ENCODE data around the gene MFN1. TPM values are rescaled to one million over a fixed set of nuclear protein-coding genes. Genes with fewer than 3 reads are reported as not detected.
A peak's percentile ranks its signal among the peaks of the same experiment; 100 is the strongest.

The MFN1 gene
- total RNA-seq, 1 donor from 2014 or later: 25.1 TPM

DNA sequence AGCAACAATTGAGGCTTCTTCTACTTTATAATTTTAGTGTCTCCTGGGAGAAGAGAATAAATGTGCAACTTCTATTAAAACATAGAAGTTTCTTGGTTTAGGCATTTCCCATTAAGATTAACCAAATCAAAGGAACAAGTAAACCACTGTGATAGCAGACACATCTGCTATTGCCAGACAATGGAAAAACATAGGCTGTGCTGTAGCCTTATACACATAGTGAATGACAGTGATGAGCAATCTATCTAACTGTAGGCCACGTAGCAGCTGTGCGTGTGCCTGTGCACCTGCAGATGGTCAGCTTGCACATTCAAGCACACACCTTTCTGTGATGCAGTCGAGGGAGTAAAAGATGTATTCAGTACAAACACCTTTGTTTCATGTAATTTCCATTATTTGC lies 71.1 kb downstream of the MFN1 start:
- H3K9me3 ChIP-seq: no peaks in the 10 kb centered on the region
- H3K4me1 ChIP-seq: peaks cover 0 to 6% of the 10 kb centered on the region in 2 donors
- DNase-seq (ENCODE audit: low spot score in 2 of 2): no peak
- H3K27ac ChIP-seq: no peak overlapping the region
- no peak overlapping the region for H3K4me3 ChIP-seq
- intact Hi-C loops (cut with DNase I): no loop called here
- peaks cover 3 to 29% of the 10 kb centered on the region in 2 donors for H3K36me3 ChIP-seq
- H3K27me3 ChIP-seq: no peaks in the 10 kb centered on the region
- TF ChIP-seq, protein P1, sequence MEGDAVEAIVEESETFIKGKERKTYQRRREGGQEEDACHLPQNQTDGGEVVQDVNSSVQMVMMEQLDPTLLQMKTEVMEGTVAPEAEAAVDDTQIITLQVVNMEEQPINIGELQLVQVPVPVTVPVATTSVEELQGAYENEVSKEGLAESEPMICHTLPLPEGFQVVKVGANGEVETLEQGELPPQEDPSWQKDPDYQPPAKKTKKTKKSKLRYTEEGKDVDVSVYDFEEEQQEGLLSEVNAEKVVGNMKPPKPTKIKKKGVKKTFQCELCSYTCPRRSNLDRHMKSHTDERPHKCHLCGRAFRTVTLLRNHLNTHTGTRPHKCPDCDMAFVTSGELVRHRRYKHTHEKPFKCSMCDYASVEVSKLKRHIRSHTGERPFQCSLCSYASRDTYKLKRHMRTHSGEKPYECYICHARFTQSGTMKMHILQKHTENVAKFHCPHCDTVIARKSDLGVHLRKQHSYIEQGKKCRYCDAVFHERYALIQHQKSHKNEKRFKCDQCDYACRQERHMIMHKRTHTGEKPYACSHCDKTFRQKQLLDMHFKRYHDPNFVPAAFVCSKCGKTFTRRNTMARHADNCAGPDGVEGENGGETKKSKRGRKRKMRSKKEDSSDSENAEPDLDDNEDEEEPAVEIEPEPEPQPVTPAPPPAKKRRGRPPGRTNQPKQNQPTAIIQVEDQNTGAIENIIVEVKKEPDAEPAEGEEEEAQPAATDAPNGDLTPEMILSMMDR (IDR thresholded peaks at IDR 0.05): no peak

DNA sequence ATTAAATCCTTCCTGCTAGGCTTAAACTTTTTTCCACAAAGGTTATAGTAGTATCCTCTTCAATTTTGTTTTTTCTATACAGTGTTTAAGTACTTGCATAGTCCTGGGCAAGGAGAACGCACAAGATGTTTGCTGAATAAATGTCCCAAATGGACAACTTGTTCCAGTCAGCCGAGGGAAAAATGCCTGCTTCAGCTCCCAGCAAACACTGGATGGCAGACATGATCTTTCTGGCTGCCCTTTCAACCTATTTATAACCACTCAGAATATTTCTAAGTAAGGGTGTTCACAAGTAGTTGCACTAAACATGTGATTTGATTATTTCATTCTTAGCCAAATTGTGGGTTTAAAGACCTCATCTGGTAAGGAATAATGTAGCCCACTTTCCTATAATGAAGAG lies 74.0 kb downstream of the MFN1 start:
- Histone ChIP-seq H3K9me3 (no peaks in the 10 kb centered on the region), H3K4me1 (peaks cover 0 to 3% of the 10 kb centered on the region in 2 donors), H3K4me3 (no peak overlapping the region), H3K27ac (peak overlapping the region in 1 of 2 donors; percentile 33), H3K36me3 (peaks cover 7 to 49% of the 10 kb centered on the region in 2 donors), H3K27me3 (no peaks in the 10 kb centered on the region)
- peak in 1 of 2 donors; percentile 69 for DNase-seq (ENCODE audit: low spot score in 2 of 2)
- intact Hi-C loops (cut with DNase I): loop anchor here (1.0 to 2.0 kb wide), 2 partner anchors 29 to 137 kb away; partner anchors contain the start of gene GNB4
- TF ChIP-seq, protein P1 (IDR thresholded peaks at IDR 0.05): peak; percentile 10 to 74 (median 48)

DNA sequence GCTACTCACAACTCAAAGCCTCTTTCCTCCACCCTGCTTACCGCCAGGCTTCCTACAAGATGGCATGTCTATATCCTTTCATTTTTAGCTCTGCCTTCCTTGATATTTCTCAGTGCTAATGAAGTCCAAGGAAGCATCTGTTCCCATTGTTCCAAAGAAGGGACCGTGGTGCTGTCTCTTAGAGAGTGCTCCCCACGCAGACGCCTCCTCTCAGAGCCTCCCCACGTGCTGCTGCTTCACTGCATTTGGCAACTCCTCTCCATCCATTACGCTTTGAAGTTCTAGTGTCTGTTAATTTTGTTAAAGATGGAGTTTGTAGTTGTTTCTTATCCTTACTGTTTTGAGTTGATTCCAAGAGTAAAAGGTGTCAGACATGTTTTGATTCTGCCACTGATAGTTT lies 77.6 kb downstream of the MFN1 start:
- no peak for DNase-seq (ENCODE audit: low spot score in 2 of 2)
- Histone ChIP-seq H3K9me3 (no peaks in the 10 kb centered on the region), H3K27ac (no peak overlapping the region), H3K4me1 (peaks cover 0 to 3% of the 10 kb centered on the region in 2 donors), H3K27me3 (no peaks in the 10 kb centered on the region), H3K4me3 (no peak overlapping the region), H3K36me3 (peaks cover 7 to 32% of the 10 kb centered on the region in 2 donors)
- intact Hi-C loops (cut with DNase I): no loop called here
- TF ChIP-seq, protein P1 (IDR thresholded peaks at IDR 0.05): no peak

DNA sequence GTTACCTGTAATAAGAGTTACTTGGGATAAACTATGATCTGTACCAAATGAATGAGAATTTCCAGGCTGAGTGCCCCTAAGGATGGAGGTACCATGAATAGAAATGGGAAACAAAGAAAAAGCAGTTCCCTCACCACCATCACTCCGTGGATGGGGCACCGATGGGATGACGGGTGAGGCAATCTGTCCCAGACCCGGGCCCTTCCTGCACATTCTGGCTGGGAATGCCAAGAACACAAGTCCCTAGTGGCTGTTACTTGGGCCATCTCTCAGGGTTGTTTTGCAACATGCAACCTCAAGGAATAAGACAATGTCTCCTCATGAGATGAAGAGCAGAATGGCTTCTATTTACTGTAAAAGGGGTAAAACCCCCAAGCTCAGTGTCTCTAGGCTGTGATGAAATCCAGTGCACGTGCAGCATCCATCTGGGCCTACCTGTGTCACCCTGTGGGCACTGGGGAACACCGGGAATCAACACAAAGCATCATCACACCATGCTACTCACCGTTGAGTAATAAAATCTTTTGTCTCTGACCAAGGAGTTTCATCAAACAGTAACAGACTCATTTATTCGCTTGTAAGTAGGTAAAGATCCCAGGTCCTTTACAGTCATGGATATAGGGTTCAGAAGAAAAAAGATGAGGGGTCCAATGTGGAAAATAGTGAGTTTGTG lies 81.5 kb downstream of the MFN1 start:
- TF ChIP-seq, protein P1 (IDR thresholded peaks at IDR 0.05): no peak
- DNase-seq (ENCODE audit: low spot score in 2 of 2): no peak
- Histone ChIP-seq H3K36me3 (peaks cover 7 to 19% of the 10 kb centered on the region in 2 donors), H3K27me3 (no peaks in the 10 kb centered on the region), H3K9me3 (no peaks in the 10 kb centered on the region), H3K4me1 (peaks cover 9 to 22% of the 10 kb centered on the region in 2 donors), H3K4me3 (no peak overlapping the region), H3K27ac (no peak overlapping the region)
- intact Hi-C loops (cut with DNase I): no loop called here

DNA sequence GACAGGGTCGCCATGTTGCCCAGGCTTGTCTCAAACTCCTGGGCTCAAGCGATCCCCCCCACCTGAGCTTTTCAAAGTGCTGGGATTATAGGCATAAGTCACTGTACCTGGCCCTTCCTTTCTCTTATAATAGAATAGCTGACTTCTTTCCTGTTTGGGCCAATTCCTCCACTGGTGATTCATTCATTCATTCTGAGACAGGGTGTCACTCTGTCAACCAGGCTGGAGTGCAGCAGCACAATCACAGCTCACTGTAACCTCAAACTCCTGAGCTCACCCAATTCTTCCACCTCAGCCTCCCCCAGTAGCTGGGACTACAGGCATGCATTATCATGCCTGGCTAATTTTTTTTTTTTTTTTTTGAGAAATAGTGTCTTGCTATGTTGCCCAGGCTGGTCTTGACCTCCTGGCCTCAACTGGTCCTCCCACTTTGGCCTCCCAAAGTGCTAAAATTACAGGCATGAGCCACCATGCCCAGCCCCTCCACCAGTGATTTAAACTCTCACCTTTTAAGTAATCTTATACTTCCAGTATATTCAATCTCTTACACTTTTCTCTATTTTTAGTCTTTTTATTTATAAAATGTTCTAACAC lies 82.9 kb downstream of the MFN1 start:
- Histone ChIP-seq H3K36me3 (peaks cover 0 to 6% of the 10 kb centered on the region in 2 donors), H3K4me1 (peaks cover 9 to 22% of the 10 kb centered on the region in 2 donors), H3K27ac (no peak overlapping the region), H3K27me3 (no peaks in the 10 kb centered on the region), H3K9me3 (no peaks in the 10 kb centered on the region), H3K4me3 (no peak overlapping the region)
- TF ChIP-seq, protein P1 (IDR thresholded peaks at IDR 0.05): no peak
- no peak for DNase-seq (ENCODE audit: low spot score in 2 of 2)
- intact Hi-C loops (cut with DNase I): no loop called here
